Measurements from ENCODE around the gene AQP11.

- TF ChIP-seq CTCF (IDR thresholded peaks at IDR 0.05 in 8 of 11, conservative IDR thresholded peaks at IDR 0.05 in 3 of 11) (peak in 1 of 11 experiments; percentile 17), POLR2AphosphoS5 (IDR thresholded peaks at IDR 0.05) (no peak), POLR2A (IDR thresholded peaks at IDR 0.05) (no peak)
Measured at GRCh38 chr11:77557553-77557952, 32.2 kb upstream of the AQP11 start.
